IPS-NIHi7 (cell line): ENCODE measurements around the gene RHOV.

Source experiments
- DNase-seq: peaks from one replicate; pipeline ENCODE4 v3.0.0; 2012; ENCODE audit warnings: mixed read lengths; ENCODE audit errors: extremely low spot score

RHOV gene

DNA sequence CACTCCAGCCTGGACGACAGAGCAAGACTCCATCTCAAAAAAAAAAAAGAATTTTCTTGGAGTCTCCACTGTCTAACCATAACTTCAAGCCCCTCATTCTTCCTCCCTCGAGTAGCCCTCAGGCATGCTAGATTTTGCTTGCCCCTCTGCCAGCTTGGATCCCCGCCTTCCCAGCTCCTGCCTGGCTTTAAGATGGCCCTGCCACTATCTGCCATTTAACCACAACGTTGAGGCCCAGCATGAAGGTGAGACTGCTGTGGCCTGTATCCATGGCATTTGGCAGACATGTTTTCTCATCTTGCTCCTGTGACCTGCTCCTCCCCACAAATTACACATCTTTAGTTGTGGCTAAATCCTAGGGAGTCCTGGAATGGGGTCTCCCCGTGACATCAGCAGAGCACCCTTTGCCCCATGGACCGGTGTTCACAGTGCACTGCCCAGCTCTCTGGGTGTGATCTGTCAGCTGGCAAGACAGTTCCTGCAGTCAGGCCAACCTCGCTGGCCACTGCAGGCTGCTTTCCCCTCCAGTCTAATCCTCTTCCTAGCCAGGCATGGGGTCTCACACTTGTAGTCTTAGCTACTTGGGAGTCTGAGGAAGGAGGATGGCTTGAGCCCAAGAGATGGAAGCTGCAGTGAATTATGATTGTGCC lies 30.6 kb upstream of the RHOV start:
- DNase-seq: no peak

DNA sequence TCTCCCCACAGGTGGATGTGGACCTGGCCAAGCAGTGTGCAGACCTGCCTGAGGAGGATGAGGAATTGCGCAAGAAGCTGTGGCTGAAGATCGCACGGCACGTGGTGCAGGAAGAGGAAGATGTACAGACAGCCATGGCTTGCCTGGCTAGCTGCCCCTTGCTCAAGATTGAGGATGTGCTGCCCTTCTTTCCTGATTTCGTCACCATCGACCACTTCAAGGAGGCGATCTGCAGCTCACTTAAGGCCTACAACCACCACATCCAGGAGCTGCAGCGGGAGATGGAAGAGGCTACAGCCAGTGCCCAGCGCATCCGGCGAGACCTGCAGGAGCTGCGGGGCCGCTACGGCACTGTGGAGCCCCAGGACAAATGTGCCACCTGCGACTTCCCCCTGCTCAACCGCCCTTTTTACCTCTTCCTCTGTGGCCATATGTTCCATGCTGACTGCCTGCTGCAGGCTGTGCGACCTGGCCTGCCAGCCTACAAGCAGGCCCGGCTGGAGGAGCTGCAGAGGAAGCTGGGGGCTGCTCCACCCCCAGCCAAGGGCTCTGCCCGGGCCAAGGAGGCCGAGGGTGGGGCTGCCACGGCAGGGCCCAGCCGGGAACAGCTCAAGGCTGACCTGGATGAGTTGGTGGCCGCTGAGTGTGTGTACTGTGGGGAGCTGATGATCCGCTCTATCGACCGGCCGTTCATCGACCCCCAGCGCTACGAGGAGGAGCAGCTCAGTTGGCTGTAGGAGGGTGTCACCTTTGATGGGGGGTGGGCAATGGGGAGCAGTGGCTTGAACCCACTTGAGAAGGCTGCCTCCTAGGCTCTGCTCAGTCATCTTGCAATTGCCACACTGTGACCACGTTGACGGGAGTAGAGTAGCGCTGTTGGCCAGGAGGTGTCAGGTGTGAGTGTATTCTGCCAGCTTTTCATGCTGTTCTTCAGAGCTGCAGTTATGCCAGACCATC lies 28.8 kb upstream of the RHOV start:
- no peak for DNase-seq

DNA sequence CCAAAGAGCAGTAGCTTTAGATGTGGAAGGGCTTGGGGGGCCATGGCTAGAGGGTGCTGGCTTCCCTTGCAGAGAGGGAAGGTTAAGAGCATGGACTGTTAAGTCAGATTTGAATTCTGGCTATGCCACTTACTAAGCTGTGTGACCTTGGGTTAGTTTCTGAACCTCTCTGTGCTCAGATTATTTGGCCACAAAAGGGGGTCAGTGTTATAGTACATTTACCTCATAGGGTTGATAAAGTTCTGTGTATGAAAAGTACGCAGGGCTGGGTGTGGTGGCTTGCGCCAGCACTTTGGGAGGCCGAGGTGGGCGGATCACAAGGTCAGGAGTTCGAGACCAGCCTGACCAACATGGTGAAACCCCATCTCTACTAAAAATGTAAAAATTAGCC lies 27.0 kb upstream of the RHOV start:
- DNase-seq: no peak

DNA sequence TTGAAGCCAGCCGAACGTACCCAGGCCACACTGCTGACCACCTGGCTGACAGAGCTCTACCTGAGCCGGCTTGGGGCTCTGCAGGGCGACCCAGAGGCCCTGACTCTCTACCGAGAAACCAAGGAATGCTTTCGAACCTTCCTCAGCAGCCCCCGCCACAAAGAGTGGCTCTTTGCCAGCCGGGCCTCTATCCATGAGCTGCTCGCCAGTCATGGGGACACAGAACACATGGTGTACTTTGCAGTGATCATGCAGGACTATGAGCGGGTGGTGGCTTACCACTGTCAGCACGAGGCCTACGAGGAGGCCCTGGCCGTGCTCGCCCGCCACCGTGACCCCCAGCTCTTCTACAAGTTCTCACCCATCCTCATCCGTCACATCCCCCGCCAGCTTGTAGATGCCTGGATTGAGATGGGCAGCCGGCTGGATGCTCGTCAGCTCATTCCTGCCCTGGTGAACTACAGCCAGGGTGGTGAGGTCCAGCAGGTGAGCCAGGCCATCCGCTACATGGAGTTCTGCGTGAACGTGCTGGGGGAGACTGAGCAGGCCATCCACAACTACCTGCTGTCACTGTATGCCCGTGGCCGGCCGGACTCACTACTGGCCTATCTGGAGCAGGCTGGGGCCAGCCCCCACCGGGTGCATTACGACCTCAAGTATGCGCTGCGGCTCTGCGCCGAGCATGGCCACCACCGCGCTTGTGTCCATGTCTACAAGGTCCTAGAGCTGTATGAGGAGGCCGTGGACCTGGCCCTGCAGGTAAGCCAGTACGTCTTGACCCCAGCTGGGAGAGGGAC lies 26.4 kb upstream of the RHOV start:
- no peak for DNase-seq

DNA sequence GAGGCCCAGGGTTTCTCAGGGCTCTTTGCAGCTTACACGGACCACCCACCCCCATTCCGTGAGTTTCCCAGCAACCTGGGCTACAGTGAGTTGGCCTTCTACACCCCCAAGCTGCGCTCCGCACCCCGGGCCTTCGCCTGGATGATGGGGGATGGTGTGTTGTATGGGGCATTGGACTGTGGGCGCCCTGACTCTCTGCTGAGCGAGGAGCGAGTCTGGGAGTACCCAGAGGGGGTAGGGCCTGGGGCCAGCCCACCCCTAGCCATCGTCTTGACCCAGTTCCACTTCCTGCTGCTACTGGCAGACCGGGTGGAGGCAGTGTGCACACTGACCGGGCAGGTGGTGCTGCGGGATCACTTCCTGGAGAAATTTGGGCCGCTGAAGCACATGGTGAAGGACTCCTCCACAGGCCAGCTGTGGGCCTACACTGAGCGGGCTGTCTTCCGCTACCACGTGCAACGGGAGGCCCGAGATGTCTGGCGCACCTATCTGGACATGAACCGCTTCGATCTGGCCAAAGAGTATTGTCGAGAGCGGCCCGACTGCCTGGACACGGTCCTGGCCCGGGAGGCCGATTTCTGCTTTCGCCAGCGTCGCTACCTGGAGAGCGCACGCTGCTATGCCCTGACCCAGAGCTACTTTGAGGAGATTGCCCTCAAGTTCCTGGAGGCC lies 25.6 kb upstream of the RHOV start:
- DNase-seq: no peak

DNA sequence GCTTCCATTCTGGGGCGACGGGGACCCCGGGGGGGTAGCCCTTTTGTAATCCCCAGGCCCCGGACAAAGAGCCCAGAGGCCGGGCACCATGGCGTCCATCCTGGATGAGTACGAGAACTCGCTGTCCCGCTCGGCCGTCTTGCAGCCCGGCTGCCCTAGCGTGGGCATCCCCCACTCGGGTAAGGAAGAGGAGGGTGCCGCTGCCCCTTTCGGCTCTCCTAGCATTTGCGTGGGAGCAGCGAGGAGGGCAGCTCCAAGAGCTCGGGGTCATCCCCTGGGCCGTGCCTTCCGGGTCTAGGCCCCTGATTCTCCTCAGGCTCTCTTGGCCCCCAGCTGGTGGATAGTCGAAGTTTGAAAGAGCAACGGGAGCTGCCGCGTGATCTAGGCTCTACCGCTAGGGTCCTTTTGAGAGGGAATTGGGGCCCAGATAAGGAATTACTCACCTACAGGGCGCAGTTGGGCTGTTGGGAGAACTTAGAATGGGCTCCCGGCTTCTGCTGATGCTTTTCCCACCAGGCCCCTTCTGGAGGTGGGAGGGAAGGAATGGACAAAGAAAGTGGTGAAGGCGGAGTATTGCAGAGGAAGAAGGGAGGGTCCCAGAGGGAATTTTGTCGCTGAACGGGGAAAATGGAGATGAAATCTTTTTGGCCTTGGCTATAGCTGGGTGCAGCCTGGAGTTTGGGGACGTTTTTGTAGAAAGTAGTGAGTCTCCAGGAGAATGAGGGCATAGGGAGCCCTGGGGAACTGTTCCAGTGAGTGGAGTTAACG lies 20.8 kb upstream of the RHOV start:
- peak; percentile 71 for DNase-seq

DNA sequence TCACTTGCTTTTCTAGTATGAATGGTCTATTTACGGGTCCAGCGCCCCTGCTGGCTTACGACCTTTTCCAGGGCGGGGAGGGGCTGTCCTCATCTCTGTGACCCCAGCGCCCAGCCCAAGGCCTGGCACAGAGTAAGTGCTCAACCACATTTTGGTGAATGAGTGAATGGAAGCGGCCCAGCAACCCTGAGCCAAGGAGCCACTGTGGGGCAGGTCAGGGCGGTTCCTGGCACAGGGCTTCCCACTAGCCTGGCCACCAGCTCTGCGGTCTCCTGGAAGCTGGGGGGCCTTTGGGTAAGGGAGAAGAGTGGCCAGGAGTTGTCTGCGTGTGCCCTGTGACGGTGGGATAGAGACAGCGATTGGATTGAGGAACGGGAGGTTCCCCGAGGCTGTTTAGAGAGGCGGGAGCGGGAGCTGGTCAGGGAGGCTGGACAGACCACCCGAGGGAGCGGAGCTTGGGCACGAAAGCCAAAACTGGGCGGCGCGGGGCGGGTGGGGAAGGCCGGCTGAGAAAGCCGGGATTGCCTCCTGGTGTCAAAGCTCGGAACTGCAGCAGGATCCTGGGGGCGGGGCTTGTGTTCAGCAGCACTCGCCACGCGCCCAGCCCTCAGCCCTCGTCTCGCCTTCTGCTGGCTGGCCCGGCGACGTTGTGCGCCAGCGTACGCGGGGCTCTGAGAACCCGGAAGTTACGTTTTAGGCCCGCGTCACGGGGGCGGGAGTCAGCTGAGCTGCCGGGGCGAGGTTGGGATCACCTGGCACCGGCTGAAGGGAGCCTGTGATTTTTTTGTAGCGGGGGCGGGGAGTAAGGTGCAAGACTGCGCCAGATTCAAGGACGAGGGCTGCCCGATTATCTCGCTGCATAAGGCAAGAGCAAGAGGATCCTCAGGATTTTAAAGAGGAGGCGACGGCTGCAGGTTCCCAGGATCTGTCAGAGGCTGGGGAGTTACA lies 20.0 kb upstream of the RHOV start, which contains the start of gene VPS18:
Gene VPS18 (plus strand): TSS at position 718 of the 948 bp plus-strand sequence. CDS start 319 bp downstream, outside the sequence.
- DNase-seq: peak; percentile 95

DNA sequence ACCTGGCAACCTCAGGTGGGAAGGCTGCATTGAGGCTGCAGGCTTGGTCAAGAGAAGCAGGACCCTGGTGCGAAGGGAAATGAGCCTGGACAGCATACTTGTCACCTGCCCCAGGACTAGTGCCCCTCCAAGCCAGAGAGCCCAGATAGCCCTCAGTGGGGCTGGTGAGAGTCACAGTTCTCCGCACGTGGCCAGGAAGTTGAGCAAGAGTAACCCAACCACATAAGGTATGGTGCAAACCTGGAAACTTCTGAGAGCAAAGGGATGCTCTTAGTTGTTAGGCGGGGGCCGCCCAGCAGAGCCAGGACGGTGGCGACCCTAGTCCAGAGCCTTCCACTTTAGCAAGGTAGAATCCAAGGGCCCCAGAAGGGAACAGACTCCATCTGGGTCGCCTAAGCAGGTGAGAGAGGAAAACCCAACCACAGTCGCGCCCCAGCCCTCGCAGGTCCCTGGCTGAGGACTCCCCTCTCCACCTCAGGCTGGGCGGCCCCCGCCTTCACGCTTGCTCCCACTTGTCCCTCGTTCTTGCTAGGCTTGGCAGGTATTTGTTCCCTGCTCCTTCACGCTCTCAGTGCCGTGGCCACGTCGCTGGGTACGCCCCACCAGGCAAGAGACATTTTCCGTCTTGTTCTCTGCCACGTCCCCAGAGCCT lies 19.1 kb upstream of the RHOV start:
- no peak for DNase-seq

DNA sequence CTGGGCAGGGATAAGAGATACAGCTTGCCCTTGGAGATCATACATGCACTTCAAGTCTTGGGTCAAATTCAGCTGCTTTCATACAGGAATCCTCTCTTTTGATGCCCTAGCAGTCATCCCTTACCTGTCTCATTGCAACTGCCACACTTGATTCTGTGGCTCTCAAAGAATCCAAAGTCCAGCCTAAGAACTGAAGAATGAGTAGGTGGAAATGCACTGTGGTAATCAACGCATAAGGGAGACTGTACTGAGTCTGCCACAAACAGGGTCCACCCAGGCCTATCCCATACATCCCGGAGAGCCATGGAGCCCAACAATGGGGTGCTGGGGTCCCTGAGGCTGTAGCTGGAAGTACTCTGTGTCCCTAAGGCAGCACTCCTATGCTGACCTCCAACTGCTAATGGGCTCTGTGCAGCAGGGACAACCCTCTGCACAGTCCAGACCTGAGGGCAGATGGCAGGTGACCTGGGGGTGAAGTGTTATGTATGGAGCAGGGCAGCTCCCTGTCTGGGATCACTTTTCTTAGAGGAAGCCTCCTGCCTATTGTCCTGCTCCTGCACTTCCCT lies 18.5 kb upstream of the RHOV start:
- no peak for DNase-seq

DNA sequence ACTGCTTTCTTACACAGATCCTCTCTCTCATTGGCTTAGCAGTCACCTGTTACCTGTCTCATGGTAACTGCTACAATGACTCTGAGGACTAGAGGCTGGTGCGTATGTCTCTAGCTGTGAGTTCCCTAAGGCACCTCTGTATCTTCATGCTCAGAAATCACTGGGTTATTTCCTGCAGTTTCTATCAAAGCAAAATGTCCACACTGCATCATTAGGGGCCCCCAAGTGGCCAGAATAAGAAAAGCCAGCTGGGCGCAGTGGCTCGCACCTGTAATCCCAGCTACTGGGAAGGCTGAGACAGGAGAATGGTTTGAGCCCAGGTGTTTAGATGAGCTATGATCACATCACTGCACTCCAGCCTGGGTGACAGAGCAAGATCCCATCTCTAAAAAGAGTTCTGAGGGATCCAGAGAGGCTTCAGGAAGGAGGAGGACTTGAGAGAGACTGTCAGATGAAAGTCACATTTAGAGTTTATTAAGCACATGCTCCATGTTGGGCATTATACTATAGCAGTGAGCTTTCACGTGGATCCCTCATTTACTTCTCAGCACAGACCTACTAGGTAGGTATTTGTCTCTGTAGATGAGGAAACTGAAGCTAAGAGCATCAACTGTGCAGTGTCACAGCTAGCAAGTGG lies 17.9 kb upstream of the RHOV start:
- DNase-seq: no peak

DNA sequence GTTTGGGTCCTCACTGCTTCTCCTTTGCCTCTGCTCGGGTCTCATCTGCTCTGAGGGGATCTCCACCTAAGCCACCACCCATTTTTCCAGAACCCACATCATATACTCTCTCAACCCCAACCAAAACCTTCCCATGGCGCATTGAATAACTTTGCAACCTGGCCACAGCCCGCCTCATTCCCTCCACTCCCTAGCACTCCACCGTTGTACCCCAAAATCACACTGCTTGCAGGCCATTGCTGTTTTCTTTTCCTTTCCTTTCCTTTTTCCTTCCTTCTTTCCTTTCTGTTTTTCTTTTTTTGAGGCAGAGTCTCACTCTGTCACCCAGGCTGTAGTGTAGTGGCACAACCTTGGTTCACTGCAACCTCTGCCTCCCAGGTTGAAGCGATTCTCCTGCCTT lies 17.1 kb upstream of the RHOV start:
- DNase-seq: no peak

DNA sequence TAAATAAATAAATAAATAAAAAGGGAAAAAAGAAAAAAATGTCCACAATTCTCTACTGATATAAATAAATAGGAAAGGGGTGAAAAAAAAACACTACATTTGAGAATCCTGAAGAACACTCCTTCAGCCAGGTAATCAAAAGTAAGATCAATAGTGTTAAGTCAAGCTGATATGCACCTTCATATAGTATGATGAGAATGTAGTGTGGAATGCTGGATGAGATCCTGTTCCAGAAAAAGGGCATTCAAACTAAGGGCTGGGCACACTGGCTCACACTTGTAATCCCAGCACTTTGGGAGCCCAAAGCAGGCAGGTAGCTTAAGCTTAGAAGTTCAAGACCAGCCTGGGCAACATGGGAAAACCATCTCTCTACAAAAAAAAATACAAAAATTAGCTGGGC lies 15.1 kb upstream of the RHOV start:
- DNase-seq: no peak

DNA sequence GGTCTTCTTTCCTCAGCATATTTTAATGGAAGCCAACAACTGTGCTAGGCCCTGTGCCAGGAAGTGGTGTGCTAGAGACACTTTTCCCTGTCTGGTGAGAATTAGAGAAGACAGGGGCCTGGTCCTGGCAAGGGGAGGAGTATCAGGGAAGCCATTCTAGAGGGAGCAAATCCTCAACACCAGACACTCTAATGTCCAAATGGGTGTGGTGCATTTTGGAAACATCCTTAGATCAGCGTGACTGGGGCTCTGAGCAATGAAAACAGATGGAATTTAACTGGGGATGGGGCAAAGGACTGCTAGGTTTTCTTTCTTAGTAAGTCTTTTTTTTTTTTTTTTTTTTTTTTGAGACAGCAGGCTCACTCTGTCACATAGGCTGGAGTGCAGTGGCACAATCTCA lies 12.6 kb upstream of the RHOV start:
- no peak for DNase-seq

DNA sequence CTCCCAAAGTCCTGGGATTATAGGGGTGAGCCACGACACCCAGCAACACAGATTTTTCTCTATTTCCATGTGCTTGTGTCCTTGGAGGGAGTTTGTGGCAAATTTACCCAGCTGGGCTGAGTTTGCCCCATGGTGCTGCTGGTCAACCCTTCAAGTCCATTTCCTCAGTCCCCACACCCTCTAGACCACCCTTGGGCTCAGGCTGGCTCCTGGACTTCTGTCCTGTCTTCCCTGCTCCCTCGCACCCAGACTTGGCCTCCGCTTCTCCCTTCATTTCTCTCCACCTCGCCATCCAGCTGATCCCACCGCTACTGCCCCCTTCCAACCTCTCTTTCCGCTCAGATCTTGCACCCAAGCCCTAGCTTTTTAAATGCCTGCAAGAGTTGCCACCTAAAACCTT lies 7.3 kb upstream of the RHOV start:
- no peak for DNase-seq

DNA sequence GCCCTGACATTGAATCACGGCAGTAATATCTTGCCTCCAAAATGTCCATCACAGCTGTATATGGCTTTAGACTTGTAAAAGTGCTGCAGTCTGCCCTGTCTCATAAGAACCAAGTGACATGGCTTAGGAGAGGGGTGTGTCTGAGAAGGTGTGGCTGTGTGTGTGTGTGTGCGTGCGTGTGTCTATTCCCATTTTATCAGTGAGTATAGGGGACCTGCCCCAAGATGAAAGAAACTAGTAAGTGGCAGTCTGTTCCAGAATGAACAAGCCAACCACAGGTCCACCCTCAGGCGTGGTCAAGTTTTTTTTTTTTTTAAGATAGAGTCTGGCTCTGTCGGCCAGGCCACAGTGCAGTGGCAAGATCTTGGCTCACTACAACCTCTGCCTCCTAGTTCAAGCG lies 5.6 kb upstream of the RHOV start:
- no peak for DNase-seq

DNA sequence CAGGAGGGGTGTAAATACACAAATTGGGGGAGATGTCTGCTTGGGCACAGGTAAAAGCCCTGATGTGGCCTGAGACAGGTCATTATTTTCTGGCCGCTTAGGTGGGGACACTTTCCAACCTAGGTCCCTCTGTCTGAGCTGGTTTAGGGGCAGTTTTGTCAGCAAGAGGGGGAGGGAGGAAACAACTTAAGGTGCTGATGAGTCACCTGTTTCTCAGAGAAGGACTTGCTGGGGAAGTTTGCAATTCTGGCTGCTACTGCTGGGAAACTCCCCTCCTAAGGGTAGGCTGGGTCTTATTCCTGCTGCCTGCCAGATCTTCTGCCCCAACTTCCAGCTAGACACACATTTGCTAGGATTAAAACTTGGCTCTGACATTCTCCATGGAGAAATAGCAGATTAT lies 4.8 kb upstream of the RHOV start:
- DNase-seq: peak; percentile 68

DNA sequence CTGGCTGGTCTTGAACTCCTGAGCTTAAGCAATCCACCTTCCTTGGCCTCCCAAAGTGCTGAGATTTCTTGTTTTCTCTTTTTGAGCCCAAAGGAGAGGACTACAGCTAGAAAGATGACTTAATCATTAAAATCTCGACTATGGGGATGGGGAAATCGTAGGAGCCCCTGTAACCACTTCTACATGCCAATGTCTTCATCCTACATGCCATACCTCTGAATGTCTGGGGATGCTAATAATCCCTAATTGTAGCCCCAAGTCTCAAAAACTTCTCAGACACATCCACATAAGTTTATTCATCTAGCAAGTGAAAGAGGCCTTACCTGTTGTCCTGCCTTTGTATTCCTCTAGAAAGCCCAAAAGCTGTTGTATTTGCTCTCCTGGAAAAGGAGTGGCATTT lies 3.7 kb upstream of the RHOV start:
- no peak for DNase-seq

DNA sequence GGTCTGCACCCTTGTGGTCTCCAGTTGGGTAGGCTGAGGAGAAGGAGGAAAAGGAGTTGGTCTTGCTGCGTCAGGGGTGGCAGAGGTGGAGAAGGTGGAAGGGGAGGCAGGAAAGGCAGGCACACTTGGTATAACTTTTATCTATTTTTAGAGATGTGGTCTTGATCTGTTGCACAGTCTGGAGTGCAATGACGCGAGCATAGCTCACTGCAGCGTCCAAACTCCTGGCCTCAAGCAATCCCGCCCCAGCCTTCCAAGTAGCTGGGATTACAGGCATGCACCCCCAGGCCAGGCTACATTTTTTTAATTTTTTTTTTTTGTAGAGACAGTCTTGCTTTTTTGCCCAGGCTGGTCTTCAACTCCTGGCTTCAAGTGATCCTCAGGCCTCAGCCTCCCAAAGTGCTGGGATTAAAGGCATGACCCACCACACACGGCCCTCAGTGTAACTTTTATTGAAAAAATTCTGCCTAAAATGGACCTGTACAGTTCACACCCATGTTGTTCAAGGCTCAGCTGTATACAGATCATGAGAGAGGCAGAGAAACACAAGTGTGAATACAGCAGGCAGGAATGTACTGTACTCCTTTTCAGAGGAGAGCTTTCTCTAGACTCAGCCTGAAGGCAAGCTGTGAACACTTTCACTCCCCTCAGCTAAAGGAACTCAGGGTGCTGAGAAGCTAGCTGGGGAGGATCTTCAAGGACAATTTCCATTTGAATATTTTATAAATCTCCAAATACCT lies 2.1 kb upstream of the RHOV start:
- DNase-seq: peak; percentile 4
